Progenitor cell of endocrine pancreas (in vitro differentiated cells): ENCODE measurements around the gene MYOD1. TPM values are rescaled to one million over a fixed set of nuclear protein-coding genes. Genes with fewer than 3 reads are reported as not detected.

Experiments
- DNase-seq: peaks from one replicate; pipeline ENCODE4 v3.0.0; 2021; ENCODE audit warnings: low spot score; ENCODE audit not compliant: unreplicated experiment
- H3K27ac Mint-ChIP-seq: 2 replicates; pipeline ENCODE4 v1.8.0; 2021; ENCODE audit warnings: mild to moderate bottlenecking, moderate library complexity, mixed read lengths
- H3K27me3 Mint-ChIP-seq: 2 replicates; pipeline ENCODE4 v1.8.0; 2021; ENCODE audit warnings: mixed read lengths
- H3K36me3 Mint-ChIP-seq: 2 replicates; pipeline ENCODE4 v1.8.0; 2022; ENCODE audit warnings: mixed read lengths; ENCODE audit not compliant: insufficient read depth
- H3K4me1 Mint-ChIP-seq: 2 replicates; pipeline ENCODE4 v1.8.0; 2021; ENCODE audit warnings: low read depth, mixed read lengths
- H3K4me3 Mint-ChIP-seq: 2 replicates; pipeline ENCODE4 v1.8.0; 2021; ENCODE audit warnings: low read depth, mild to moderate bottlenecking, moderate library complexity, mixed read lengths
- H3K9me3 Mint-ChIP-seq: 2 replicates; pipeline ENCODE4 v1.8.0; 2021; ENCODE audit warnings: low read depth, mixed read lengths
- total RNA-seq: library from RNA; stranded (reverse); gene quantifications from 2 replicates; pipeline ENCODE4 v1.2.1, GENCODE V29; 2021
- TF ChIP-seq, protein P1 (sequence below): fragments of 200-600 bp; sonication (generic); IDR thresholded peaks from one replicate; pipeline ENCODE4 v1.5.0; 2021; ENCODE audit warnings: antibody characterized with exemption, mild to moderate bottlenecking; ENCODE audit not compliant: unreplicated experiment

MYOD1 gene
- total RNA-seq, 1 donor from 2014 or later: not detected

DNA sequence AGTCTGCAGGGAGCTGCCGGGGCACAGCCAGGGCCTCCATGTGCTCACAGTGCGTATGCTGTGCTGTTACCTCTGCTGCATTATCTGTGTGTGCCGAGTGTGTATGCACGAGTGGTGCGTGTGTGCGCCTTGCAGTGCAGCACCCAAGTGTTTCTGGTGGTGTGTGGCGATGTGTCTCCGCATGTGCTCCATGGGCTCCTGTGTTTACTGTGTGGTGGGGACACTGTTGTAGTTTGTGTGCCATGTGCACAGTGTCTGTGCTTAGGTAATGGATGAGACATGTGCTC is 46.6 kb downstream of the MYOD1 start:
- H3K9me3 Mint-ChIP-seq: no peaks in the 10 kb centered on the region
- no peak overlapping the region for H3K4me3 Mint-ChIP-seq
- H3K27me3 Mint-ChIP-seq: peaks cover 22% of the 10 kb centered on the region
- peak overlapping the region; percentile 11 for H3K27ac Mint-ChIP-seq
- peaks cover 6% of the 10 kb centered on the region for H3K4me1 Mint-ChIP-seq
- no peaks in the 10 kb centered on the region for H3K36me3 Mint-ChIP-seq
- TF ChIP-seq, protein P1, sequence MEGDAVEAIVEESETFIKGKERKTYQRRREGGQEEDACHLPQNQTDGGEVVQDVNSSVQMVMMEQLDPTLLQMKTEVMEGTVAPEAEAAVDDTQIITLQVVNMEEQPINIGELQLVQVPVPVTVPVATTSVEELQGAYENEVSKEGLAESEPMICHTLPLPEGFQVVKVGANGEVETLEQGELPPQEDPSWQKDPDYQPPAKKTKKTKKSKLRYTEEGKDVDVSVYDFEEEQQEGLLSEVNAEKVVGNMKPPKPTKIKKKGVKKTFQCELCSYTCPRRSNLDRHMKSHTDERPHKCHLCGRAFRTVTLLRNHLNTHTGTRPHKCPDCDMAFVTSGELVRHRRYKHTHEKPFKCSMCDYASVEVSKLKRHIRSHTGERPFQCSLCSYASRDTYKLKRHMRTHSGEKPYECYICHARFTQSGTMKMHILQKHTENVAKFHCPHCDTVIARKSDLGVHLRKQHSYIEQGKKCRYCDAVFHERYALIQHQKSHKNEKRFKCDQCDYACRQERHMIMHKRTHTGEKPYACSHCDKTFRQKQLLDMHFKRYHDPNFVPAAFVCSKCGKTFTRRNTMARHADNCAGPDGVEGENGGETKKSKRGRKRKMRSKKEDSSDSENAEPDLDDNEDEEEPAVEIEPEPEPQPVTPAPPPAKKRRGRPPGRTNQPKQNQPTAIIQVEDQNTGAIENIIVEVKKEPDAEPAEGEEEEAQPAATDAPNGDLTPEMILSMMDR: no peak
- DNase-seq: no peak

DNA sequence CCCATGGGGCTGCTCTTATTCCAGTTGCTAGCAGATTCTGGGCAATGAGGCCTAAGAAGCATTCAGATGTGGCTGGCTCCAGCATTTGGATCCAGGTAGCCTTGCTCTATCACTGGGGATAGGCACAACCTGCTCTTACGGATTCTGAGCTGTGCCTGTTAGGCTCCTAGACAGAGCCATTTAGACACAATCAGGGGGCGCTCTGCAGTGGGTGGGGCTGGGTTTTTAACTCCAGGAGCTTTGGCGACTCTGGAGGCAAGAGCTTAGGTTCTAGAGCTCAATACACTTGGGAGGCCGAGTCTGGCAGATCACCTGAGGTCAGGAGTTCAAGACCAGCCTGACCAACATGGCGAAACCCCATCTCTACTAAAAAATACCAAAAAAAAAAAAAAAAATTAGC is 47.2 kb downstream of the MYOD1 start:
- H3K27ac Mint-ChIP-seq: no peak overlapping the region
- no peak overlapping the region for H3K4me3 Mint-ChIP-seq

DNA sequence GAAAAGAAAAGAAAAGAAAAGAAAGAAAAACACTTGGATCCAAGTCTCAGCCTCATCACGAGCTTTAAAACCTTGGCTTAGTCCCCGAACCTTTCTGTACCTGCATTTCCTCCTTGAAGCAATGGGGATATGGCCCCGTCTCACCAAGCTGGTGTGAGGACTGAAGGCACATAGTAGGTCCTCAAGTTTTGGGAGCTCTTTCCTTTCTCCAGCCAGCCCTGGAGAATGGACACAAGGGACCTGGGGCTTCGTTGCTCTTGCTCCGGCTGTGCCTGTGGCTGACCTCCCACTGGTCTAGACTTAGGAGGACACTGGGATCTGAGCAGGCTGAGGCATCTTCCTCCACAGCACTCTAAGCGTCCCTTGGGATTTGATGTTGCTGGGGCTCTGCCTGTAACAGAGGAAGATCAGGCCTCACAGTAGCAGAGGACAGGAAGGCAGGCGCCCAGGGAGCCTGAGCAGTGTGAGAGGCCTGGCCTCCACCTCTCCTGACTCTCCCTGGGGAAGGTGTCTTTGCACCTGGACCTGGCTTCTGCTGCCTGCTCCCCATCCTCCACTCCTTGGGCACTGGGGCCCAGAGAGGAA is 48.0 kb downstream of the MYOD1 start:
- H3K36me3 Mint-ChIP-seq: no peaks in the 10 kb centered on the region
- peaks cover 6% of the 10 kb centered on the region for H3K4me1 Mint-ChIP-seq
- no peak overlapping the region for H3K27ac Mint-ChIP-seq
- TF ChIP-seq, protein P1: no peak
- no peak overlapping the region for H3K4me3 Mint-ChIP-seq
- DNase-seq: no peak
- peaks cover 18% of the 10 kb centered on the region for H3K27me3 Mint-ChIP-seq
- H3K9me3 Mint-ChIP-seq: no peaks in the 10 kb centered on the region

More for the DNA sequence above, 47.2 kb downstream of the MYOD1 start:
- Mint-ChIP-seq H3K4me1 (peaks cover 6% of the 10 kb centered on the region), H3K27me3 (peaks cover 24% of the 10 kb centered on the region), H3K36me3 (no peaks in the 10 kb centered on the region), H3K9me3 (no peaks in the 10 kb centered on the region)
- TF ChIP-seq, protein P1: peak; percentile 22
- no peak for DNase-seq

DNA sequence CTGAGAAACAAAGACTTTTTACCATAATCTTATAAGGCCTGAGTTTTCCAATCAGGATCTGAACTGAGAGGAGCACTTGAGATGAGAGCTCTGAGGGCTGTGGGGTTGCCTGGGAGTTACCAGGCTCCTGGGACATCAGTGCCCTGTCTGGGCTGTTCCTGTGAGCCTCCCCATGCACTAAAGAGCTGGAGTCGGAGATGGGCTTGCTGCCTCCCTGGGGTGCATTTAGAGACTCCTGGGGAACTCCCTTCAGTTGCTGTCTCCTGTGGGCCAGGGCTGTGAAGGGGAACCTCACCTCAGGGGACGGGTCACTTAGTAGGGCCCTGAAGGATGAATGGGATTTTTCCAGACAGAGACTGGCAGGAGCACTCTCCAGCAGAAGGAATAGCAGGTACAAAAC is 48.5 kb downstream of the MYOD1 start:
- Mint-ChIP-seq H3K4me3 (no peak overlapping the region), H3K36me3 (no peaks in the 10 kb centered on the region), H3K27me3 (peaks cover 15% of the 10 kb centered on the region), H3K9me3 (no peaks in the 10 kb centered on the region), H3K4me1 (peaks cover 6% of the 10 kb centered on the region), H3K27ac (peak overlapping the region; percentile 54)
- TF ChIP-seq, protein P1: no peak
- DNase-seq: no peak

DNA sequence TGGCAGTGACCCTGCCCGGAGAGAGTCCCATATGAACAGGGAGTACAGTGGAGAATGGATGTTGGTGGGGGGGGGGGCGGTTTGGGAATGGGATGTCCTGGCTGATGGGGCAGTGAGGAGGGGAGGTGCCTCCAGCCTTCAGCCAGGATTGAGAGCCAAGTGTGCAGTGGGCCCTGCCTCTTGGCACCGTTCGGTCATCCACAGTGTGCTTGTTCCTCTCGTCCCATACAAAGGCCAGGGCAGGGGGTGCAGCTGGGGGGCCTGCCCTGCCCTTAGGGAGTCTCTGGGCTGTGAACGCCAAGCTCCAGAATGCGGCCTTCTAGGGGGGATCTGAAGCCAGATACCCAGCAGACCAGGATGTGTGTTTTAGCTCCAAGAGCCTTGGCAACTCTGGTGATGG is 49.2 kb downstream of the MYOD1 start:
- Mint-ChIP-seq H3K27me3 (peaks cover 15% of the 10 kb centered on the region), H3K36me3 (no peaks in the 10 kb centered on the region), H3K4me3 (no peak overlapping the region), H3K9me3 (no peaks in the 10 kb centered on the region), H3K4me1 (peaks cover 6% of the 10 kb centered on the region), H3K27ac (no peak overlapping the region)
- DNase-seq: no peak
- TF ChIP-seq, protein P1: no peak
